Erythroblast (primary cell): ENCODE measurements around the gene ADGRA3.

Experiments
- DNase-seq, 2 experiments: peaks; one replicate each; lab custom pipeline; 2025; lab: John Stamatoyannopoulos, UW
- GATA1 ChIP-seq: IDR thresholded peaks from 2 replicates; pipeline ENCODE4 v1.6.1; 2011; ENCODE audit warnings: low read depth, mild to moderate bottlenecking, control low read depth, low read length, moderate library complexity
- POLR2A ChIP-seq: IDR thresholded peaks from 2 replicates; pipeline ENCODE4 v1.6.1; 2011; ENCODE audit warnings: mild to moderate bottlenecking, low read length

The ADGRA3 gene

GRCh38 chr4:22458098-22458497 is 57.8 kb downstream of the ADGRA3 start:
- no peak for TF ChIP-seq POLR2A

GRCh38 chr4:22457348-22457747 is 58.5 kb downstream of the ADGRA3 start:
- no peak for DNase-seq
- no peak for TF ChIP-seq GATA1

More at GRCh38 chr4:22458098-22458497, 57.8 kb downstream of the ADGRA3 start:
- DNase-seq = no peak

GRCh38 chr4:22456291-22456690 is 59.6 kb downstream of the ADGRA3 start:
- DNase-seq = no peak
- TF ChIP-seq POLR2A = no peak
- no peak for TF ChIP-seq GATA1

GRCh38 chr4:22454955-22455354 is 60.9 kb downstream of the ADGRA3 start:
- DNase-seq = no peak
- no peak for TF ChIP-seq POLR2A
- TF ChIP-seq GATA1 = no peak

GRCh38 chr4:22454216-22454838 is 61.5 kb downstream of the ADGRA3 start:
- no peak for DNase-seq
- no peak for TF ChIP-seq POLR2A
- no peak for TF ChIP-seq GATA1

GRCh38 chr4:22444813-22445212 is 71.1 kb downstream of the ADGRA3 start:
- no peak for DNase-seq
- TF ChIP-seq GATA1 = no peak

- DNase-seq = no peak
- no peak for TF ChIP-seq POLR2A
- TF ChIP-seq GATA1 = no peak
Observed at GRCh38 chr4:22442956-22443355, 72.9 kb downstream of the ADGRA3 start.

GRCh38 chr4:22440999-22441398 is 74.9 kb downstream of the ADGRA3 start:
- DNase-seq = no peak
- TF ChIP-seq POLR2A = no peak
- TF ChIP-seq GATA1 = no peak

- DNase-seq = no peak
- TF ChIP-seq GATA1 (no peak), POLR2A (no peak)
Observed at GRCh38 chr4:22439947-22440346, 75.9 kb downstream of the ADGRA3 start.

GRCh38 chr4:22435652-22436051 is 80.2 kb downstream of the ADGRA3 start:
- no peak for DNase-seq
- TF ChIP-seq GATA1 (no peak), POLR2A (no peak)

- TF ChIP-seq POLR2A = no peak
- no peak for TF ChIP-seq GATA1
- DNase-seq = peak; percentile 27 to 35
Observed at GRCh38 chr4:22434895-22435294, 81.0 kb downstream of the ADGRA3 start.

GRCh38 chr4:22430626-22431025 is 85.2 kb downstream of the ADGRA3 start:
- no peak for DNase-seq
- no peak for TF ChIP-seq GATA1
- no peak for TF ChIP-seq POLR2A

- no peak for DNase-seq
- no peak for TF ChIP-seq POLR2A
- TF ChIP-seq GATA1 = no peak
Observed at GRCh38 chr4:22428441-22428840, 87.4 kb downstream of the ADGRA3 start.

- no peak for TF ChIP-seq GATA1
- TF ChIP-seq POLR2A = no peak
- DNase-seq = no peak
Observed at GRCh38 chr4:22427675-22428074, 88.2 kb downstream of the ADGRA3 start.

- TF ChIP-seq POLR2A (no peak), GATA1 (no peak)
- no peak for DNase-seq
Observed at GRCh38 chr4:22420291-22420690, 95.6 kb downstream of the ADGRA3 start.

- DNase-seq = no peak
- no peak for TF ChIP-seq POLR2A
Observed at GRCh38 chr4:22417408-22417807, 98.5 kb downstream of the ADGRA3 start.
